K562 treated with DMSO at 1 percent for 24 hours (cell line): ENCODE measurements around the gene REG1B. TPM values are rescaled to one million over a fixed set of nuclear protein-coding genes. Genes with fewer than 3 reads are reported as not detected.

Source experiments
- total RNA-seq: library from RNA; unstranded; fragments of 300-600 nt; gene quantifications from 2 replicates; pipeline ENCODE4 v1.2.3, GENCODE V29; 2022; ENCODE audit warnings: low read depth; ENCODE audit not compliant: insufficient read depth

REG1B gene, protein sequence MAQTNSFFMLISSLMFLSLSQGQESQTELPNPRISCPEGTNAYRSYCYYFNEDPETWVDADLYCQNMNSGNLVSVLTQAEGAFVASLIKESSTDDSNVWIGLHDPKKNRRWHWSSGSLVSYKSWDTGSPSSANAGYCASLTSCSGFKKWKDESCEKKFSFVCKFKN
- not detected in 2 replicates for total RNA-seq

DNA sequence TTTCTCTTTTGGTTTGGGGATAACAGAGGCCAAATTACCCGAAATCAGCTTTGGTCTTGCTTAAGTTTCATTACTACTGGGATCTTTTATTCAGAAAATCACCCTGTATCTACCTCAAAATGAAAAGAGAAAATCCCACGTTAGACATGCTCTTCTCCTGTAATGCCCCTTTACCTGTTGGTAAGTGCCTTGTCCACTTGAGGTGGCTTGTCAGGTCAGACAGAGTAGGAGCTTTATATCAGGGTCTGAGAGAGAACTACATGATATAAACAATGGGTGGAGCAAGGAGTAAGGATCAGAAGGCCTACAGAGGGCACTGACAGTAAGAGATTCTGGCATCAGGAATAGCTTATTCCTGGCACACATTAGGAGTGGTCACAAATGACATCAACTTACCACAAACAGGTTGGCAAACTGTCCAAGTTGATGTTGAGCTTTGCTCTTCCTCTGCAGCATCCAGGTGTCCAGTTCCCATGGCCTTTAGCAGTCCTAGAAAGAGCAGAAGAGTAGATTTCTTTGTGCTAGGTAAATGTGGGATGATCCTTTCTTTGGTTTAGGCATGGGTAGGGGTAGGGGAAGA, at the start of gene REG1B:
Gene REG1B (minus strand): TSS at position 209 of the 580 bp plus-strand sequence. CDS start 381 bp downstream, outside the sequence.

DNA sequence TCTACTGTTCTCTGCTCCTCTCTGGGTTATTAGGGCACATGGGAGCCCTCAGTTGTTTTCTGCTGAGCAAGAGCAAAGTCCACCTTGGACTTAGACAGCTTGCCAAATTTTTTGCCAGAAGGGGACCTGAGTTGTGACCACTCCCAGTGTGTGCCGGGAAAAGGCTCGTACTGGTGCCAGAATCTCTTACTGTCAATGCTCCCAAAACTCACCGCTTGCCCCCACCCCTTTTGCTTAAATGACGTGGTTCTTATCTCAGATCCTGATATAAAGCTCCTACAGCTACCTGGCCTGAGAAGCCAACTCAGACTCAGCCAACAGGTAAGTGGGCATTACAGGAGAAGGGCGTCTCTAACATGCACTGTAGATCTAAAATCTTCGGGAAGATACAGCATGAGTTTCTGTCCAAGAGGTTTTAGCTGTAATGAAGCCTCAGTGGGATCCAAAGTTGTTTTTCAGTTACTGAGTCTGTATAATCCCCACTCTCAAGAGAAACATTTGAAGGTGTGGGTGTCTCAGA, 32.5 kb upstream of the REG1B start, which contains the start of gene REG1A:
Gene REG1A (plus strand): TSS at position 295 of the 520 bp plus-strand sequence. CDS start 374 bp downstream, outside the sequence.

Other genes starting within 250 kb of the REG1B start
- 0.58 TPM in 1 of 2 replicates, not detected in the other for gene REG3G, start 62.3 kb downstream of the REG1B start, total RNA-seq
- not detected in 2 replicates for gene REG1A, start 32.5 kb upstream of the REG1B start, total RNA-seq
- gene REG3A, start 71.8 kb upstream of the REG1B start, total RNA-seq: not detected in 2 replicates